ENCODE data around the gene DOC2B.
"Not testable (repeated sequence)": the region's sequence is repeated elsewhere in the genome, so short reads cannot be mapped to it uniquely, and the experiment has no call there.

DOC2B gene

DNA sequence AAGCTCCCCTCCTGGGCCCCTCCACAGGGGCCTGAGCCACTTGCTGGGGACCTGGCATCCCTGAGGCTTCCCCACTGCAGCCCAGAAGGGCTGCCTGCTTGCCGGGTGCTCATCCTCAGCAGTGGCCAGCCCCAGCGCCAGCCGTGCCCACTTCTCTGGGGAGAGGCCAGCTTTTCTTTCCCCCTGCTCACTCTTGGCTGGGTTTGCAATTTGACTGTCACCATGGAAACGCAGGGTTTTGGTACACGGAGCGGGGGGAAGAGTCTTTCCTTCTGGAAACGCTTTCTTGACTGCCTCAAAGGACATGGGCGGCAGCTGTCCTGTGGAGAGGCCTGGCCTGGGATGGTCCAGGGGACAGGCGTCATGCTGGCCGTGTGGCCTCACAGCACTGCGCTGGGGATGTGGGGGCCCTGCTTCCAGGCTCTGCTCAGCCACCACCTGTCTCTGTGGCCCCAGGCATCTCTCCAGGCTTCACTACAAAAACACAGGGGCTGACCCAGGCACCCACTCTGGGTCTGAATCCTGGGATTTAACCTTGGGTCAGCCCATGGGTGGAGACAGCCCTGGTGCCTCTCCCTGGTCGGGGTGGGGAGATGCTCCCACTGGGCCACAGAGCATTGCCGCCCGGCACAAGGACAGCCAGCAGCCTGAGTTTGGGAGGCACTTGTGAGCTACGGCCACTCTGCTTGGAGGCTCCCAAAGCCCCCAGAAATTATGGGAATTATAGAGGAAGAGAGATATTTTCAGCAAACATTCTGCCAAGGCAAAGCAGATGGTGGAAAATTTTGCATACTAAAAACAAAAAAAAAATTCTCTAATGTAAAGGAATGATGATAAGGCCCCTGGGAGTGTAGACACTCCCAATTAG lies 45.9 kb upstream of the DOC2B start:
- H2BK120ac ChIP-seq (ENCODE audit: low read depth, low read length): no peak overlapping the region
- no peak overlapping the region for H2BK5ac ChIP-seq (ENCODE audit: low read length)
- no peak overlapping the region for H3K4ac ChIP-seq (ENCODE audit: low read depth, low read length)

DNA sequence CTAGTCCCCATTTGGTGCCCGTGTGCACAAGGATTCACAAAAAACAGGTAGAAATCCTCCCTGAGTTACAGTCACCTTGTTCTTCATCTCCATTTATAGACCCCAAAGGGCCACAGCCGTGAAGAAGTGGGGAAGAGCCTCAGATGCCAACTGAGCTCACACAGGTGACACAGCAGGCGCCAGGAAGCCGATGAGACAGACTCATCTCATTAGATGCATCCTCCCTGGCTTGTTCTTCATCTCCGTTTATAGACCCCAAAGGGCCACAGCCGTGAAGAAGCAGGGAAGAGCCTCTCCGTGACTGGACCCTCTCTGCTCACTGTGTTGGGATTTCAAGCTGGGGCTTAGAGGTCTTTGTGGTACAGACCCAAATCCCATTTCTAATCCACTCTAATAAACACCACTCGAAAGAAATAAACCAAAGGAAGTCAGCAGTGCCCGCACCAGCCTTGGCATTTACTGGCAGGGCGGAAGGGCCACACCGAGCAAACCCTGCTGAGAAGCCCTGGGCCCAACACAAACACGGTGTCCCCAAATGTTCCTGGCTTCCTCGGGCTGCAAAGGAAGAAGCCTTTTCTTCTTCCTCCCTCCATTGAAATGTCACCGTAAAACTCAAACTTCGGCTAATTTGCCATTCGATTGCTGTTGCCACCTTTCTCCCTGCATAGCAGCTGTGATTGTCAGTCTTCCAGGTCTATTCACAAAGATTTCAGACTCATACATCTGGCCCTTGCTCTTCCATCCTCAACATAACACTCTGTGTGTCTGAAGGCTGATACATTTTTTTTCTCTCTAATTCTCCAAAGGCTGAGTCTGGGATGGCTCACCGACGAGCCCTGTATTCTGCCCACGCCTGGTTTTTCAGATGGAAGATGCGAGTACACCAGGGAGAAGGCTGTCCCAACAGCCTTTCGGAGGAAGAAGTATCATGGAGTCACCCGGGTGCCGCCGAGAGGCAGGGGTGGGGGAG lies 44.9 kb upstream of the DOC2B start:
- Histone ChIP-seq H2BK15ac (replicated peaks; ENCODE audit: low read depth) (no peak overlapping the region), H3K9ac (ENCODE audit: low read length) (no peak overlapping the region), H2BK5ac (ENCODE audit: low read length) (no peak overlapping the region), H3K36me3 (ENCODE audit: control insufficient read depth, insufficient read depth, low read length) (no peaks in the 10 kb centered on the region), H3K4me2 (ENCODE audit: low read length) (no peak overlapping the region), H3K79me1 (ENCODE audit: low read length) (no peaks in the 10 kb centered on the region), H3K4ac (ENCODE audit: low read depth, low read length) (no peak overlapping the region), H3K56ac (ENCODE audit: low read length) (no peak overlapping the region), H2AK5ac (ENCODE audit: low read length) (no peak overlapping the region), H2BK120ac (ENCODE audit: low read depth, low read length) (no peak overlapping the region), H3K18ac (ENCODE audit: low read length) (no peak overlapping the region), H3K27me3 (ENCODE audit: insufficient read depth, low read length, poor library complexity) (no peaks in the 10 kb centered on the region), H3K27ac (ENCODE audit: low read depth, low read length) (no peak overlapping the region), H3K4me3 (ENCODE audit: low read length) (no peak overlapping the region), H3K23ac (ENCODE audit: low read length) (no peak overlapping the region), H4K5ac (ENCODE audit: low read length) (no peak overlapping the region), H3K4me1 (ENCODE audit: control insufficient read depth, low read depth, low read length) (no peaks in the 10 kb centered on the region), H4K8ac (ENCODE audit: low read depth, low read length) (no peak overlapping the region), H3K79me2 (ENCODE audit: control insufficient read depth, insufficient read depth, low read length) (no peaks in the 10 kb centered on the region)
- no peak for DNase-seq
- WGBS (ENCODE audit: extremely low coverage, insufficient coverage, low lambda C conversion rate): no CpG with 5 or more reads among the region's 24 CpGs

More for the DNA sequence above, 45.9 kb upstream of the DOC2B start:
- Histone ChIP-seq H3K23ac (ENCODE audit: low read length) (no peak overlapping the region), H3K56ac (ENCODE audit: low read length) (no peak overlapping the region), H3K79me2 (ENCODE audit: control insufficient read depth, insufficient read depth, low read length) (no peaks in the 10 kb centered on the region), H3K4me3 (ENCODE audit: low read length) (no peak overlapping the region), H3K4me1 (ENCODE audit: control insufficient read depth, low read depth, low read length) (no peaks in the 10 kb centered on the region), H2AK5ac (ENCODE audit: low read length) (no peak overlapping the region), H3K27ac (ENCODE audit: low read depth, low read length) (no peak overlapping the region), H3K36me3 (ENCODE audit: control insufficient read depth, insufficient read depth, low read length) (no peaks in the 10 kb centered on the region), H3K79me1 (ENCODE audit: low read length) (no peaks in the 10 kb centered on the region), H4K5ac (ENCODE audit: low read length) (no peak overlapping the region), H4K8ac (ENCODE audit: low read depth, low read length) (no peak overlapping the region), H3K18ac (ENCODE audit: low read length) (no peak overlapping the region), H2BK15ac (replicated peaks; ENCODE audit: low read depth) (no peak overlapping the region), H3K4me2 (ENCODE audit: low read length) (no peak overlapping the region), H3K27me3 (ENCODE audit: insufficient read depth, low read length, poor library complexity) (no peaks in the 10 kb centered on the region), H3K9ac (ENCODE audit: low read length) (no peak overlapping the region)
- WGBS (ENCODE audit: extremely low coverage, insufficient coverage, low lambda C conversion rate): no CpG with 5 or more reads among the region's 15 CpGs
- peak; percentile 51 for DNase-seq

DNA sequence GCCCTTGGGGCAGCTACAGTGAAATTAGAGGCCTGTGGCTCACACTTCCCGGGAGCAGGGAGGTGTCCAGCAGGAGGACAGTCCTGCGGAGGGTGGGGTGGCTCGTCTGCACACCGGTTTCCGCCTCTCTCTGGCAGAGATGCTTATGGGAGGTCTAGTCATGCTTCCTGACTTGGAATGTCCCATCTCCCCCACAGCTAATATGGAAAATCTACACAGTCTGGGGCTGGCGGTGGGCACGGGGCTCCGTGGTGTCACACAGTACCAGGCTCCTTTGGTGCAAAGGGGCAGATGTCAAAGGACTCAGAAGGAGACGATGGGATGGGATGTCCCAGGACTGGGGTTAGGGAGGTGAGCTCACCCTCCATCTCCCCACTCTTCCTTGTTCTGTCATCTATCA lies 44.1 kb upstream of the DOC2B start:
- Histone ChIP-seq H3K79me2 (ENCODE audit: control insufficient read depth, insufficient read depth, low read length) (no peaks in the 10 kb centered on the region), H2BK120ac (ENCODE audit: low read depth, low read length) (no peak overlapping the region), H3K4me1 (ENCODE audit: control insufficient read depth, low read depth, low read length) (no peaks in the 10 kb centered on the region), H3K4ac (ENCODE audit: low read depth, low read length) (no peak overlapping the region), H3K9ac (ENCODE audit: low read length) (no peak overlapping the region), H4K8ac (ENCODE audit: low read depth, low read length) (no peak overlapping the region), H3K4me2 (ENCODE audit: low read length) (no peak overlapping the region), H3K18ac (ENCODE audit: low read length) (no peak overlapping the region), H2AK5ac (ENCODE audit: low read length) (no peak overlapping the region), H3K79me1 (ENCODE audit: low read length) (no peaks in the 10 kb centered on the region), H3K27me3 (ENCODE audit: insufficient read depth, low read length, poor library complexity) (no peaks in the 10 kb centered on the region), H3K36me3 (ENCODE audit: control insufficient read depth, insufficient read depth, low read length) (no peaks in the 10 kb centered on the region), H2BK15ac (replicated peaks; ENCODE audit: low read depth) (no peak overlapping the region), H4K5ac (ENCODE audit: low read length) (no peak overlapping the region), H3K56ac (ENCODE audit: low read length) (no peak overlapping the region), H3K4me3 (ENCODE audit: low read length) (no peak overlapping the region), H3K27ac (ENCODE audit: low read depth, low read length) (no peak overlapping the region), H3K23ac (ENCODE audit: low read length) (no peak overlapping the region), H2BK5ac (ENCODE audit: low read length) (no peak overlapping the region)
- DNase-seq: no peak
- WGBS (ENCODE audit: extremely low coverage, insufficient coverage, low lambda C conversion rate): no CpG with 5 or more reads among the region's 9 CpGs

DNA sequence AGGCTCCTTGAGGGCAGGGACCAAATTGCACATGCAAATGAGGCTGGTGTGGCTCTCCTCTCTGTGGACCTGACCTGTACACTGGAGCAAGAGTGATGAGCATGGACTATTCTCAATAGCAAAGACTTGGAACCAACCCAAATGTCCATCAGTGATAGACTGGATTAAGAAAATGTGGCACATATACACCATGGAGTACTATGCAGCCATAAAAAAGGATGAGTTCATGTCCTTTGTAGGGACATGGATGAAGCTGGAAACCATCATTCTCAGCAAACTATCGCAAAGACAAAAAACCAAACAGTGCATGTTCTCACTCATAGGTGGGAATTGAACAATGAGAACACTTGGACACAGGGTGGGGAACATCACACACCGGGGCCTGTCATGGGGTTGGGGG lies 43.1 kb upstream of the DOC2B start:
- not testable (repeated sequence) for H3K79me2 ChIP-seq (ENCODE audit: control insufficient read depth, insufficient read depth, low read length); H2BK5ac ChIP-seq (ENCODE audit: low read length); H3K79me1 ChIP-seq (ENCODE audit: low read length); DNase-seq; H4K5ac ChIP-seq (ENCODE audit: low read length); H3K23ac ChIP-seq (ENCODE audit: low read length); H2BK120ac ChIP-seq (ENCODE audit: low read depth, low read length); H3K4ac ChIP-seq (ENCODE audit: low read depth, low read length); H3K9ac ChIP-seq (ENCODE audit: low read length); H2BK15ac ChIP-seq (replicated peaks; ENCODE audit: low read depth); H3K4me2 ChIP-seq (ENCODE audit: low read length); H3K56ac ChIP-seq (ENCODE audit: low read length); H3K27me3 ChIP-seq (ENCODE audit: insufficient read depth, low read length, poor library complexity); H3K4me1 ChIP-seq (ENCODE audit: control insufficient read depth, low read depth, low read length); H3K27ac ChIP-seq (ENCODE audit: low read depth, low read length); H3K18ac ChIP-seq (ENCODE audit: low read length); H4K8ac ChIP-seq (ENCODE audit: low read depth, low read length); H3K36me3 ChIP-seq (ENCODE audit: control insufficient read depth, insufficient read depth, low read length); H3K4me3 ChIP-seq (ENCODE audit: low read length); H2AK5ac ChIP-seq (ENCODE audit: low read length)
- WGBS (ENCODE audit: extremely low coverage, insufficient coverage, low lambda C conversion rate): no CpG with 5 or more reads among the region's 2 CpGs

DNA sequence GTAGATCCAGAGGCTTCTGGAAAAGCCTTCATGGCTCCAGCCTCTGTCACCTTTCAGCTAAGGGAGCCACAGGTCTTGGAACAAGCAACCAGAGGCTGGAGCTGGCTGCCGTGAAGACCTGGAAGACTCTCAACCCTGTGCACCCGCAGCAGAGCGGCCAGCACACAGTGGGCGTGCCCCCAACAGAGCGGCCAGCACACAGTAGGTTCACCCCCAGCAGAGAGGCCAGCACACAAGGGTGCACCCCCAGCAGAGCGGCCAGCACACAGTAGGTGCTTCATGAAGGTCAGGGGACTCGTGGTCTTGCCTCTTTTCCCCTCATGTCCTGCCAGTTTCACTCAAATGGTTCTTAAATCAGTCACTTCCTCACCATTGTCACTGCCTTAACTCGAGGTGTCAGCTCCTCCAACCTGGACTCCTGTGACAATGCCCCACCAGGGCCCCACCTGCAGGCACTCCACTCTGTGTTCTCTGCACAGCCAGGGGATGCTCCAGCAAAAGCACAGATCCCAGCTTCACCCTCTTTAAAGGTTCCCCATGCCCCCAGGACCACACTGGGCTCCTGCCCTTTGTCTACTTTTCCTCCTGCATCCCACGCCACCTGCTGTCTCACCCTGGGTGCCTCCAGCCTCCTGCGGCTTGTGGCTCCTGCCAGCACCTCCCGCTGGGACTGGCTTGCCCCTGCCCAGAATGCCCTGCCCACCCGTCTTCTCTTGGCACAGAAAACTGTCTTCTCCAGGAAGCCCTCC lies 42.4 kb upstream of the DOC2B start:
- no peak overlapping the region for H2AK5ac ChIP-seq (ENCODE audit: low read length)
- H3K18ac ChIP-seq (ENCODE audit: low read length): no peak overlapping the region
- no peak overlapping the region for H2BK5ac ChIP-seq (ENCODE audit: low read length)
- no peaks in the 10 kb centered on the region for H3K4me1 ChIP-seq (ENCODE audit: control insufficient read depth, low read depth, low read length)
- H3K4ac ChIP-seq (ENCODE audit: low read depth, low read length): no peak overlapping the region
- H2BK120ac ChIP-seq (ENCODE audit: low read depth, low read length): no peak overlapping the region
- H4K5ac ChIP-seq (ENCODE audit: low read length): no peak overlapping the region
- H3K27ac ChIP-seq (ENCODE audit: low read depth, low read length): no peak overlapping the region
- no peaks in the 10 kb centered on the region for H3K79me2 ChIP-seq (ENCODE audit: control insufficient read depth, insufficient read depth, low read length)
- H3K4me2 ChIP-seq (ENCODE audit: low read length): no peak overlapping the region
- H3K4me3 ChIP-seq (ENCODE audit: low read length): no peak overlapping the region
- H3K56ac ChIP-seq (ENCODE audit: low read length): no peak overlapping the region
- no peak overlapping the region for H3K23ac ChIP-seq (ENCODE audit: low read length)
- no peaks in the 10 kb centered on the region for H3K79me1 ChIP-seq (ENCODE audit: low read length)
- H4K8ac ChIP-seq (ENCODE audit: low read depth, low read length): no peak overlapping the region
- H3K9ac ChIP-seq (ENCODE audit: low read length): no peak overlapping the region
- H2BK15ac ChIP-seq (replicated peaks; ENCODE audit: low read depth): no peak overlapping the region
- WGBS (ENCODE audit: extremely low coverage, insufficient coverage, low lambda C conversion rate): no CpG with 5 or more reads among the region's 12 CpGs
- H3K36me3 ChIP-seq (ENCODE audit: control insufficient read depth, insufficient read depth, low read length): no peaks in the 10 kb centered on the region
- DNase-seq: no peak
- H3K27me3 ChIP-seq (ENCODE audit: insufficient read depth, low read length, poor library complexity): no peaks in the 10 kb centered on the region

All from mesendoderm (in vitro differentiated cells).